Measurements from ENCODE around the gene DISC1.
"Not testable (repeated sequence)": the region's sequence is repeated elsewhere in the genome, so short reads cannot be mapped to it uniquely, and the experiment has no call there.

Gene DISC1

GRCh38 chr1:231735941-231736340, 109.4 kb downstream of the DISC1 start:
- no peak for DNase-seq

GRCh38 chr1:231736464-231736863, 109.9 kb downstream of the DISC1 start:
- DNase-seq: no peak

- DNase-seq: no peak
Observed at GRCh38 chr1:231738554-231738953, 112.0 kb downstream of the DISC1 start.

GRCh38 chr1:231743966-231744365, 117.4 kb downstream of the DISC1 start:
- DNase-seq: no peak

- no peak for DNase-seq
Observed at GRCh38 chr1:231748760-231749415, 122.3 kb downstream of the DISC1 start.

GRCh38 chr1:231750296-231750695, 123.7 kb downstream of the DISC1 start:
- no peak for DNase-seq

- no peak for DNase-seq
Observed at GRCh38 chr1:231750818-231751362, 124.3 kb downstream of the DISC1 start.

GRCh38 chr1:231751415-231751814, 124.8 kb downstream of the DISC1 start:
- DNase-seq: no peak

- no peak for DNase-seq
Observed at GRCh38 chr1:231753313-231753712, 126.7 kb downstream of the DISC1 start.

- no peak for DNase-seq
Observed at GRCh38 chr1:231757101-231757404, 130.5 kb downstream of the DISC1 start.

GRCh38 chr1:231757759-231758158, 131.2 kb downstream of the DISC1 start:
- DNase-seq: no peak

- DNase-seq: no peak
Observed at GRCh38 chr1:231761252-231761651, 134.7 kb downstream of the DISC1 start.

- no peak for DNase-seq
Observed at GRCh38 chr1:231761747-231762541, 135.4 kb downstream of the DISC1 start.

GRCh38 chr1:231763456-231763855, 136.9 kb downstream of the DISC1 start:
- DNase-seq: no peak

- not testable (repeated sequence) for DNase-seq
Observed at GRCh38 chr1:231765825-231766224, 139.2 kb downstream of the DISC1 start.

- no peak for DNase-seq
Observed at GRCh38 chr1:231767471-231767870, 140.9 kb downstream of the DISC1 start.

GRCh38 chr1:231768416-231768815, 141.8 kb downstream of the DISC1 start:
- no peak for DNase-seq

GRCh38 chr1:231770506-231771175, 144.1 kb downstream of the DISC1 start:
- no peak for DNase-seq

- DNase-seq: no peak
Observed at GRCh38 chr1:231774719-231775335, 148.2 kb downstream of the DISC1 start.

- peak in 1 of 14 donors; percentile 3 for DNase-seq
Observed at GRCh38 chr1:231776010-231776756, 149.6 kb downstream of the DISC1 start.

GRCh38 chr1:231776757-231777062, 150.1 kb downstream of the DISC1 start:
- DNase-seq: no peak

GRCh38 chr1:231778009-231778719, 151.6 kb downstream of the DISC1 start:
- peak in 5 of 14 donors; percentile 11 to 48 (median 16) for DNase-seq

All from C1 segment of cervical spinal cord (tissue), 14 donors.